ENCODE data around the gene LITAF.

Gene LITAF

DNA sequence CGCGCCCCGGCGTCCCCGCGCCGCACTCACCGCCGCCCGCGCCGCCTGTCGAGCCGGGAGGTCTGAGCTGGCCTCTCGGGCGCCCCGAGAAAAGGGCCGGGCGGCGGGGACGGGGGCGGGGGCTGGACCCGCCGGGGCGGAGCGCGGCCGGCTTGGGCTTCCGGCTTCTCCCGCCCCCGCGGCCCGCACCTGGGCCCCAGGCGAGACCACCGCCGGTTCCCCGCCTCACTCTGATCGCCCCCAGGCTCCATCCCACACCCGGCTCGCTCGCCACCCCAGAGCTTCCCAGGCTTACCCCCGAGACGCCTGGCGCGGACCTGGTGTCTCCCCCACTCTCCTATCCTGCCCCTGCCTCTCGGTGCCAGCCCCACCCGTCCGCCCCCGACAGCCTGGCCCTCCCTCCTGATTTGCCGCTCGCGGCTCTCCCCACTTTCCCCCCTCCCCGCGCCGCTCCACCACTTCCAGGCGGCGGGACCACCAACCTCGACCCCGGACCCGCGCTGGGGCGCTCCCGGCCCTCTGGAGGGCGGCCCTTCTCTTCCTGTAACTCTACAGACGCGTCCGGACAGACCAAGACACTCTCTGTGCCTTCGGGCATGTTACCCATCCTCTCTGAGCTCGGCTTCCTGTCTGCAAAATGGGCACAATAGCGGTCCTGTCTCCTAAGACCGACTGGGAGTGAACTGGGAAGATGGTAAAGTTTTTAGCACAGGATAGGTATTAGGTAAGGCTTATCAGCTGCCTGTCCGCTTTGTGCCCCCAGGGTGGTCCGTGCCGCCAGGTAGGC is at the start of gene LITAF:
Gene LITAF, minus strand, starts transcription at position 64 of the 787 bp plus-strand sequence. CDS start 30,189 bp downstream, outside the sequence.
- DNase-seq = peak; percentile 60

DNA sequence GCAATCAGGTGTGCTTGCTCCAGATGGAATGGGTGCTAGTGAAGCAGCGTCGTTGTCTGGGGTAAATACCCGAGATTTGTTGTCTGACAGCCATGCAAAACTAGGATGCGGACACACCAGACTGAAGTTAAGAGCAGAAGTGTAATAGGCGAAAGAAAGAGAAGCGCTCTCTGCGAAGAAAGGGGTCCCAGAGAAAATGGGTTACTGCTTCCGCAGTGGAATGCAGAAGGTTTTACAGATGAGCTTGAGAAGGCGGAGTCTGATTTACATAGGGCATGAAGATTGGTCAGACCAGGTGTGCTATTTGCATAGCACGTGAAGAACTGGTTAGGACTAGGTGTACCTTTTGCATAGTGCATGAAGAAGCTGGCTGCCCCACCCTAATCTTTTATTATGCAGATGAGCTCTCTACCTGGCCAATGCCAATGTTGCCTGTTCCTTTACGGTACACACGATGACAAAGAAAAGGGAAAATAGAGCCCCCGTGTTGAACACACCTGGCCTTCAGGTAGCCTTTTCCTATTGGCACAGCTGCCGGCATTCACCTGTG is 49.5 kb upstream of the LITAF start:
- no peak for DNase-seq

DNA sequence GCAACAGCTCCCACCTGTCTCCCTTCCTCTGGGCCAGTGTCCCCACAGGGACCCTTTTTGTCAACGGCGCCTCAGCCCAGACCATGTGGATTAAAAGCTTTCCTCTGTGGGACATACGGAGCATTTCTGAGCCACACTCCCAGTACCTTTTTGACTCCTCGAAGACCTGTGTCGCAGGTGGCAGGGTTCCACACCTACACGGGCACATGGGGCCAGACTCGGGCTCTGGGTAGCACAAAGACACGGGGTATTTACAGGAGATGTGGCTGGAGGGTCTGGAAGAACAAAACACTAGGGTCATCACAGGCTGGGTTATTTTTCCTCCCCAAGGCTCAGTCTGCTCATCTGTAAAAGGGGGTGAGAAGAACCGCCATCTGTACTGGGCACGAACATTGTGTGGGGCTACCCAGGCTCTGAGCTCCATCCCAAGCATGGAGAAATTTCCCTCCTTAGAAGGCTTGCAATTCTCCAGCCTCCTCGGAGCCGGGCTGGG is 49.0 kb upstream of the LITAF start:
- DNase-seq = no peak

DNA sequence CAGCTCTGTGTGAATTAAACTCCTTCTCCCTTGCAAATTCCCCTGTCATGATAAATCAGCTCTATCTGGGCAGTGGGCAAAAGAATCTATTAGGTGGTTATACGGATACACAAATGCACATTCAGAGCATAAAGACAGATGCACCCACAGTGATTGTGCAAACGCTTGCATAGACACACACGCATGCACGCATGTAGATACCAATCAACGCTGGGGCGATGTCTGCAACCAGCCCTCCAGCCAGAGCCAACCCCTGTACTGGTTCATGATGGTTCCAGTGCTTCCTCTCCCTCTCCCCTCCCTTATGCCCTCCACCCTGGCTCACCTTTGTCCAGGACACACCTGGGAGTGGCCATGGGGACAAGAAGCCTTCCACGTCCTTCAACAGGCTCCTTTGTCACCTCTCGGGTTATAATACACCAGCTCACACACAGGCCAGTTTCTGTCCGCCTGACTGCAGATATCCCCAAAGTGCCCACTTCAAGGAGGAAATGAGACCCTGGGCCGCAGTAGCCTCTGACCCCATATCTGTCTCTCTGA is 48.5 kb upstream of the LITAF start:
- DNase-seq = no peak

DNA sequence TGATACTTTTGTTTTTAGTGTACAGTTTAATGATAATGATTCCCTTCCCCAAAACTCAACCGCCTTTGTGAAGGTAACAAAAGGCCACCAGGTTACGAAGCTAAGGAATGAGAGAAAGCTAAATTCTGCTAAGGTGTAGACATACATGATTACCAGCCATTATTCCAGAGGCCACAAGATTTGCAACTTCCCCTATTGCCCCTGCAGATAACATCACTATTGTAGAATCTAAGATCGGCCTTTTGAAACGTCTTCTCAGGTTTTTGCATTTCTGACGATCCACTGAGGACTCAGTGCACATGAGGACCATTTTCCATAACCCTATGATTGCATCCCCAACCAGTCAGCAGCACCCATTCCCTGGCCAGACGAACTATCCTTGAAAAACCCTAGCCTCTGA is 47.6 kb upstream of the LITAF start:
- no peak for DNase-seq

DNA sequence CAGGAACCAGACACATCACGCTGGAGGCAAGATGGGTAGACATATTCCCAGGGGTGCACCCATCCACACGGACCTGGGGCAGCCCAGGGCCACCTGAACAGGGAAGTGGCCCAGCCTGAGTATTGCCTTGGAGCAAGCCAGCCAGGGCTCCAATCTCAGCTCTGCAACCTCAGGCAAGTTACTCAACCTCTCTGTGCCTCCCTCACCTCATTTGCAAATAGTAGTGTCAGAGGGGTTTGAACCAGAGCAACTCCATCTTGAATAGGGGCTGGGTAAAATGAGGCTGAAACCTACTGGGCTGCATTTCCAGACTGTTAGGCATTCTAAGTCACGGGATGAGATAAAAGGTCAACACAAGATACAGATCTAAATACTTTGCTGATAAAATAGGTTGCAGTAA is 46.4 kb upstream of the LITAF start:
- DNase-seq = no peak

DNA sequence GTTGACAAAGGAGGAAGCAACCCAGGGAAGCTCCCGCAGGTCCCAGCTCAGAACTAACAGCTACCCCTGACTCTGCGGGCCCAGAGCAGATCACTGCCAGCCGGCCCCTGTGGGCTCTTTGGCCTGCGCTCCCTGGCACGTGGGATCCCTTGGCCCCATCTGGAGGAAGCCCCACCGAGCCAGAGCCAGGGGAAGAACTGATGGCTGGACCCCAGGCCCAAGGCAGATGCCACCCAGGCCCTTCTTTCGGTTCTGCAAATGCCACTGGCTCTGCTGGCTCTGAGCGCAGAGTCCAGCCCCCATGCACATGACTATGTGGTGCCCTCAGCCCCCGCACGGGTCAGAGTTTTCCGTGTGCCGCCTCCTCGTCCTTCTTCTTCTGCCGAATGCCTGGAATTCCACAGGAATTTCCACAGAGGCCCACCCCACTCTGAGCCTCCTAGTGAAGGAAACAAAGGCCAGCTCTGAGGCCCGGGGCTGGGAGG is 45.8 kb upstream of the LITAF start:
- no peak for DNase-seq

DNA sequence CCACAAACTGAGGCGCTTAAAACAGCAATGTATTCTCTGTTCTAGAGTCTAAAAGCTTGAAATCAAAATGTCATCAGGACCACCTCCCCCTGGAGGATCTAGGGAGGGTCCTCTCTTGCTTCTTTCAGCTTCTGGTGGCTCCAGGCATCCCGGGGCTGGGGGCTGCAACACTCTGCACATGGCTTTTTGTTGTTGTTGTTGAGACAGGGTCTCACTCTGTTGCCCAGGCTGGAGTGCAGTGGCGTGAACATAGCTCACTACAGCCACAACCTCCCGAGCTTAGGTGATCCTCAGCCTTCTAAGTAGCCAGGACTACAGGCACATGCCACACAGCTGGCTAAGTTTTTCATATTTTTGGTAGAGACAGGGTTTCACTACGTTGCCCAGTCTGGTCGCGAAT is 44.5 kb upstream of the LITAF start:
- no peak for DNase-seq

DNA sequence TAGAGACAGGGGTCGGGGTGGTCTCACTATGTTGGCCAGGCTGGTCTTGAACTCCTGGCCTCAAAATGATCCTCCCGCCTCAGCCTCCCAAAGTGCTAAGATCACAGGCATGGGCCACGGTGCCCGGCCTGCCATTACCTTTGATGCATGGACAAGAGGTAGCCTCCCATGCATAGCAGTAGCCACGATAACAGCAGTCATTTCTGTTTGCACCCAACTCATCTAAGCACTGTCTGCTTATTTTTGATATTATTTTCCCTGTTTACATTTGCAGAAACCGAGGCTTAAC is 44.0 kb upstream of the LITAF start:
- DNase-seq = no peak

DNA sequence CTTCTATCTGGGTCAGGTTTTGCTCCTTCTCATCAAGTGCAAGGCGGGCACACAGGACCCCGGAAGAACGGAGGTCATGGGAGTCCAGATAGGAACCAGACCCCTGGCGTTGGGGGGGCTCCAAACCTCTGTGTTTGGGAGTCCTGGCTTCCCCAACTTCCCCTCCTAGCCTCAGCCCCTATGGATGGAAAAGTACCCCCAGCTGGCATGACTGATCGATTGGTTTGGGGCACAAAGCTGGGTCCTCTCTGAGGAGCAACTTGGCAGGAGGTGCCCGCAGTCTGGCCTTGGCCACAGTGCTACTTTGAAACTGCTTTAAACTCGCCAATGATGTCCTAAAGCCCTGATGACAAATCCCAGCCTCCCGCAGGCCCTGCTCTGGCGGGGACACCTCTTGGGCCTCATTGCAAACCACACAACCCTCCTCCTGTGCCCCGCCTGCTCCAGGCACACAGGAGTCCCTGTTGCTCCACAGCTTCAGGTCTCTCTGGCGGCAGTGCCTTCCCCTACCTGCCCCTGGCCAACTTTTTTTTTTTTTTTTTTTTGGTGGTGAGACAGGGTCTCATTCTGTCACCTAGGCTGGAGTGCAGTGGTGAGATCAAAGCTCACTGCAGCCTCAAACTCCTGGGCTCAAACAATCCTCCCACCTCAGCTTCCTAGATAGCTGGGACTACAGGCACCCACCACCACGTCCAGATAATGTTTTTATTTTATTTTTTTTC is 43.5 kb upstream of the LITAF start:
- no peak for DNase-seq

DNA sequence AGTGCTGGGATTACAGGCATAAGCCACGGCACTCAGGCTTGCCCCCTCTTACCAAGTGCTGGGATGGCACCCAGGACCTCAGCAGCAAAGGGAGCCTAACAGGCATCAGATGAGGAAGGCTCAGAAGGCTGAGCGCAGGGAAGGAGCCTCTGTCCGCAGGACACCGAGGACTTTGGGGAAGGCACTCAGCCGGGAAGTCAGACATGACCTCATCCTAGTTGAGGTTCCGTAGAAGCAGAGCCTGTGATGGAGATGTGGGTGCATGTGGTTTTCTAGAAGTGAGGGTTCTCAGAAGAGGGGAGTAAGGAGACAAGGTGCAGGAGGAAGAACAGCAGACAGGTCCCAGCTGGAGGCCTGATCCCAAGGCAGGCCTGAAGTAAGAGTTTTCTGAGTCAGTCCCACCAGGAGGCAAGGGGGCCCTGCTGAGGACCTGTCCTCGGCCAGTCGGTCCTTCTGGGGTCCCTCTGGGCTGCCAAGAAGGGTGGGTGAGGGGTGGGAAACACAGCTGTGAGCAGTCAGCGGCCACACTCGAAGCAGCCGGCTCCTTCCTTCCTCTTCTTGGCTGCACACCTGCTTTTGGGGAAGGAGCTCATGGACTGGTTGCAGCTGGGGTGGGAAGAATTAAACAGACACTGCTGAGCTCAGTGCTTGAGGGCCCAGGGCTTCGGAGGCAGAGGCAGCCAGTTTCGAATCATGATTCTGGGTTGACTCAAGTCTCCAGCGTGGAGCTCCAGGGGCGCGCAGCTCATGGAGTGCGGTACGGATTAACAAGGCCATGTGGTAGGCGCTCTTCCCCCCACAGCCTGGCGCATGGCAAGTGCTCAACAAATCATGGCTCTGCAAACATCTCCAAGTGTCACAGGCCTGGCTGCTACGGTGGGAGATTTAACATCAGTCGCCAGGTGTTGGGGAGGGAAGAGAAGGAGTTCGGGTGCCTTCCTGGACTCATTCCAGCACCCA is 42.6 kb upstream of the LITAF start:
- no peak for DNase-seq

DNA sequence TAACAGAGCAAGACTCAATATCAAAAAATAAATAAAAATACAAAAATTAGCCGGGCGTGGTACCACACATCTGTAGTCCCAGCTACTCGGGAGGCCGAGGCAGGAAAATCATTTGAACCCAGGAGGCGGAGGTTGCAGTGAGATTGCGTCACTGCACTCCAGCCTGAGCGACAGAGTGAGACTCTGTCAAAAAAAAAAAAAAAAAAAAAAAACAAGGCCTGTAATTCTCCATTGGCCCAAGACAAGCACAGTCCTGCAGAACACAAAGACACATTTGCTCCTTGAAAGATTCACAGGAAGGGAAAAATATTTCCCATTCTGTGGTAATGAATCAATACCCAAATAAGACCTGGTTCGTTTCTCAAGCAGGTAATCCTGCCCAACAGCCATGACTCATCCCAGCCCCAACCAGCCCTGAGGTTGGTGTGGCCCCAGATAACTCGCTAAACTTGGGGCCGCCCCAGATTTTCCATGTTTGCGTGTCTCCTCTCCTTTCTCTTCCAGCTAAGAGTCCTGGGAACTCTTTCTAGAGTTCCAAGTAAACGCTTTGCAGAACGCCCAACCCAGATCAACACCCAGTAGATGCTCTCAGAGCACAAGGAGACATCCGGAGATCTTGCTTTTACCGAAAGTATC is 41.2 kb upstream of the LITAF start:
- DNase-seq = no peak

DNA sequence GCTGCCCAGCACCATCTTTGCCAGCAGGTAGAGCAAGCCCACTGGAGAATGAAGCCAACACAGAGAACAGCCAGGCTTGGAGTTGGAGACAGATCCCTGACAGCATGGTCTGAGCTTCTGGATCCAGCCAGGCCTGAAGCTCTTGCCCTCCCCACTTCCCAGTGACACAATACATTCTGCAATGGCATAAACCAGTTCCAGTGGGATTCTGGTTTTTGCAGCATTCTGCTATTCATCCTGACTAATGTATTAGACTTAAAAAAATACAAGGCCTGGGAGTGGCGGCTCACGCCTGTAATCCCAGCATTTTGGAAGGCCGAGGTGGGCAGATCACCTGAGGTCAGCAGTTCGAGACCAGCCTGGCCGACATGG is 40.6 kb upstream of the LITAF start:
- DNase-seq = no peak

DNA sequence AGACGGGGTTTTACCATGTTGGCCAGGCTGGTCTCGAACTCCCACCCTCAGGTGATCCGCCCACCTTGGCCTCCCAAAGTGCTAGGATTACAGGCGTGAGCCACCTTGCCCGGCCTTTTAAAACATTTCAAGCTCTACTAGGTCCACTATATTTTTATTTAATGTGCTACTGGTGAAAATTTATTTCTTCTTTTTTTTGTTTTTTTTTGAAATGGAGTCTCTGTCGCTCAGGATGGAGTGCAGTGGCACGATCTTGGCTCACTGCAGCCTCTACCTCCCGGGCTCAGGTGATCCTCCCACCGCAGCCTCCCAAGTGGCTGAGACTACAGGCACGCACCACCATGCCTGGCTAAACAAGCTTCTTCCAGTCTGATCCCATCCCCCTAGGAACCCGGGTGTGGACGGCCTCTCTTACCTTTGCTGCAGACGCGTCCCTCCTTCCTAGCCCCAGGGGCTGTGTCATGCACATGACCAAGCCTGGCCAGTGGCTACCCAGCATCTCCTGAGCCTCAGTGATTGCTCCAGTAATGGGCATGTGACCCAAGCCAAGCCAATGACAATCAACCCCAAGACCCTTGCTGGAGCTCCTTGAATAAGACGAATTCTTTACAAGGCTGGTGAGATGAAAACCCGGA is 40.1 kb upstream of the LITAF start:
- no peak for DNase-seq

DNA sequence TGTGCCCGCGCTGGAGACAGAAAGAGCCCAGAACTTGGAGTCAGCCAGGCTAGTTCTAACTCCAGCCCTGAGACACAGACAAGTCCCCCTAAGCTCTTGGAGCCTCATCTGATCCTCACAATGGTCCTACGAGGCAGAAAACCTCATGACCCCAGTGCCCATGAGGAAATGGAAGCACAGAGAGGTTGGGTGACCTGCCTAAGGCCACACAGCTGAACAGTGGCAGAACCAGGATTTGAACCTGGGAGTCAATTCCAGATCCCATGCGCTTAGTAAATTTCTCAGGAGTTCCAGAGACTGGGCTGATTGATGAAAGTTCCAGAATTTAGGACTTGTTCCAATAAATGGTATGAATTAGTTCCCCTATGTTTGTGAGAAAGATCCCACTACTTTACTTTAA is 39.0 kb upstream of the LITAF start:
- no peak for DNase-seq

DNA sequence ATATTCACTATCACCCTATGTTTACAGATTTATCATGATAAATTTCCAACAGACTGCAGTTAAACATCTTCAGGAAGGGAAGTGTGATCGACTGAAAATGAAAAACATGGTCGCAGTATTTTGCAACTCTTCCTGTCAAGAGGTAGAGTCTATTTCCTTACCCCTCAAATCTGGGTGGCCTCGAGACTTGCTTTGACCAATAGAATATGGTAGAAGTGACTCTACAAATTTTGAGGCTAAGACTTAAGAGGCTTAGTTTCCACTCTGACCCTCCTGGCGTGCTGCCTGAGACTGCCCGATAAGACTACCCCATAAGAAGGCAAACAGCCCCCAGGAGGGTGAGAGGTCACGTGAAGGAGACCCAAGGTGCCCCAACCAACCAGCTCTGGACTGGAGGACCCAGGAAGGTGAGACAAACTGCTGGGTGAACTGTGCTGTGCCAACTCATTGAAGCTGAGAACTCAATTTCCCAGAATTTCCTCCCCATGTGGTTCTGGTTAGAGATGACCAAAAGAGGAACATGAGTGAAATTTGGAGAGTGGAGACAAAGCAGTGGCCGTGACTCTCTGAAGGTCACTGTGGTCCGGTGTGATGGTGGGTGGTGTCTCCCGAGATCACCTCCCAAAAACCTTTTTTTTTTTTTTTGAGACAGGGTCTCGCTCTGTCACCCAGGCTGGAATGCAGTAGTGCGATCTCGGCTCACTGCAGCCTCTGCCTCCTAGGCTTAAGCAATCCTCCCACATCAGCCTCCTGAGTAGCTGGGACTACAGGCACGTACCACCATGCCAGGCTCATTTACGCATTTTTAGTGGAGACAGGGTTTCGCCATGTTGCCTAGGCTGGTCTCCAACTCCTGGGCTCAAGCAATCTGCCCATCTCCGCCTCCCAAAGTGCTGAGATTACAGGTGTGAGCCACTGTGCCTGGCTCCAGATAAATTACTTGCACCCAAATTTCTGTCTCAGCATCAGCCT is 38.2 kb upstream of the LITAF start:
- DNase-seq = no peak

DNA sequence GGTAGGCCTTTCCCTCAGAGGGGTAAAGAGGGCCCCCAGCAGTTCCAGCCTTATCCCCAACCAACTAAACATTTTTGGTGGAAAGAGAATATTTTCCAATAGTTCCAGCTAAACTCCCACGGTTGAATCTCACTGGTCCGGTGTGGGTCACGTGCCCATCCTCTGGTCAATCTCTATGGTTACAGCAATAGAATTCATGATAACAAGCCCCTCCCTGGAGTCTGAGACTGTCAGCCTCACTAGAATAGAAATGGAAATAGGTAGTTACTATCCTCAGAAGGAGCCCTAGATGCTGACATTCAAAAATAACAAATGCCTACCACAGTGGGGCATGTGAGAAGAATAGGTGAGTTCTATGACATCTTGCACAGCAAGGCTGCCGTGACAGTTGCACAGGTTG is 37.5 kb upstream of the LITAF start:
- no peak for DNase-seq

DNA sequence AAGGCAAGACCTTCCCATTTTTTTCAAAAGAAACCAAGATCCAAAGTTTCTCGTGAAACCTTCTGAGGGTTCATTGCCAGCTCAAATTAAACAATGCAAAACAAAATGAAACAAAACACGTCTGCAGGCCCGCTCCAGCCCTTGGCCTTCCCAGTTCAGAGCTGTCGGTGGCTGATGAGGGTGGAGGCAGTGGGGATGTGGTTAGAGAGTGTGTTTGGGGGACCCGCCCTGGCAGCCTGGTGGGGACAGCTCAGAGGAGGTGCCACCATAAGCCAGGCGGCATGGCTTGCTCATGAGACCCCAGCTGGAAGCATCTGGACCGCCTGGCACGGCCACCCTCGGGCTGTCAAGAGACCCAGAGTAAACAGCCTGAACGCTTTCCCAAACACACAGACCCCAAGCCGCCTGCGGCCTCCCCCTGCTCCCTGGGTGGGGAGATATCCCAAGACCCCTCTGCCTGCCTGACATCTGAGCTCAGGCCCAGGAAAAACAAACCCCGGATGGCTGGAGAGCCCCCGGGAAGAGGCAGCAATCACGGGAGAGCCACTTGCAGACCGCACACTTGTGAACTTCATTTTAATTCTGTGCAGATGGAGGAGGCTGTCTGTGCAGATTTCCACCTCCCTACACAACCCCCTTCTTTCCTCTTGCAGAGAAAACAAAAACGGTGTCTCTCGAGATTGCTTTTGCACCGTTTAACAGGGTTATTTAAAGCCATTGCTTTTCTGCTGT is 35.4 kb upstream of the LITAF start:
- peak; percentile 37 for DNase-seq

DNA sequence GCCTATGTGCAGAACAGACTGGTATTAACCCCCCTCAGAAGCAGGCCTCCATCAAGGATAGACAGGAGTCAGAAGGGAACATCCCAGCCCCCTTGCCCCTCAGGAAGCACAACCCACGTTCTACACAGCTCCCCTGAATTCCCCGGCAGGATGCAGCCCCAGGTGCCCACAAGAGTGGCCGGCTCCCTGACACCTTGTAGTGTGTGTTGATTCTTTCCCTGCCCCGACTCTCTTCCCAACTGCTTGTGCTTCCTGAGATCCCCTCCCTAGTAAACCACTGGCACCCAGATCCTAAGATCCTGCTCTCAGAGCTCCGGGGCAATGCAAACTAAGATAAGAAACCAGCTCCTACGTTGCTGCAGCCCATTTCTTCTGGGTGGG is 34.8 kb upstream of the LITAF start:
- no peak for DNase-seq

Measured in stimulated activated CD4-positive, alpha-beta T cell treated with anti-CD3 and anti-CD28 coated beads, Interleukin-4, amount 100 ng/mL, for 24 hours (primary cell).